HG03521 (cell line): Measurements from ENCODE around the gene ZNG1A.
A peak's percentile ranks its signal among the peaks of the same experiment; 100 is the strongest.
"Not testable (repeated sequence)": the region's sequence is repeated elsewhere in the genome, so short reads cannot be mapped to it uniquely, and the experiment has no call there.

Experiments used
- ATAC-seq: cut with Tn5 transposase; IDR thresholded peaks from one replicate; pipeline ENCODE4 v1.9.1; 2021; ENCODE audit warnings: mild to moderate bottlenecking, moderate library complexity; ENCODE audit not compliant: unreplicated experiment

Gene ZNG1A

GRCh38 chr9:178970-179383, at the start of gene ZNG1A:
Gene ZNG1A (minus strand): TSS chr9:179056. CDS start chr9:178969, 87 bp downstream.
- ATAC-seq: not testable (repeated sequence)

GRCh38 chr9:227860-228259, 49.0 kb upstream of the ZNG1A start:
- ATAC-seq: no peak

- no peak for ATAC-seq
Observed at GRCh38 chr9:224582-225520, 46.0 kb upstream of the ZNG1A start.

- ATAC-seq: no peak
Observed at GRCh38 chr9:224026-224425, 45.2 kb upstream of the ZNG1A start.

- no peak for ATAC-seq
Observed at GRCh38 chr9:223152-223551, 44.3 kb upstream of the ZNG1A start.

- no peak for ATAC-seq
Observed at GRCh38 chr9:221989-222776, 43.3 kb upstream of the ZNG1A start.

GRCh38 chr9:219670-220365, 41.0 kb upstream of the ZNG1A start:
- no peak for ATAC-seq

GRCh38 chr9:219036-219435, 40.2 kb upstream of the ZNG1A start:
- not testable (repeated sequence) for ATAC-seq

- no peak for ATAC-seq
Observed at GRCh38 chr9:217950-218349, 39.1 kb upstream of the ZNG1A start.

GRCh38 chr9:216866-217265, 38.0 kb upstream of the ZNG1A start:
- ATAC-seq: no peak

- ATAC-seq: no peak
Observed at GRCh38 chr9:215631-216155, 36.8 kb upstream of the ZNG1A start.

- ATAC-seq: peak; percentile 73
Observed at GRCh38 chr9:214648-215493, 36.0 kb upstream of the ZNG1A start, which contains the start of gene DOCK8. Gene DOCK8 (plus strand): TSS chr9:214865. CDS start chr9:214977, 112 bp downstream.

GRCh38 chr9:214351-214647, 35.4 kb upstream of the ZNG1A start:
- ATAC-seq: no peak

- ATAC-seq: not testable (repeated sequence)
Observed at GRCh38 chr9:213901-214300, 35.0 kb upstream of the ZNG1A start.

- ATAC-seq: no peak
Observed at GRCh38 chr9:212297-212696, 33.4 kb upstream of the ZNG1A start.

GRCh38 chr9:211557-211956, 32.7 kb upstream of the ZNG1A start:
- ATAC-seq: no peak

- no peak for ATAC-seq
Observed at GRCh38 chr9:211036-211435, 32.2 kb upstream of the ZNG1A start.

GRCh38 chr9:209143-209758, 30.4 kb upstream of the ZNG1A start:
- ATAC-seq: no peak

GRCh38 chr9:206481-206880, 27.6 kb upstream of the ZNG1A start:
- ATAC-seq: no peak

GRCh38 chr9:199601-200000, 20.7 kb upstream of the ZNG1A start:
- not testable (repeated sequence) for ATAC-seq
